ENCODE results near the gene CD63.
"Not testable (repeated sequence)": the region's sequence is repeated elsewhere in the genome, so short reads cannot be mapped to it uniquely, and the experiment has no call there.

Gene CD63
- long read RNA-seq, donor 1, transcript CD63-214 (7 exons, 949 nt) = minor isoform, 53 of 528 reads
- long read RNA-seq, donor 1, transcript CD63-216 (2 exons, 230 nt) = minor isoform, 26 of 528 reads
- long read RNA-seq, donor 1, transcript CD63-201 (8 exons, 1,070 nt) = major isoform, 340 of 528 reads
- long read RNA-seq, donor 1, transcript CD63-206 (5 exons, 648 nt) = minor isoform, 25 of 528 reads
- long read RNA-seq, donor 1, partial matches to known transcripts = 54 of 528 reads
- long read RNA-seq, donor 1, other reads (novel, unspliced or antisense) = 0 of 528 reads
- long read RNA-seq, donor 2, transcript CD63-206 (5 exons, 648 nt) = minor isoform, 12 of 226 reads
- long read RNA-seq, donor 2, transcript CD63-201 (8 exons, 1,070 nt) = major isoform, 158 of 226 reads
- long read RNA-seq, donor 2, transcript CD63-216 (2 exons, 230 nt) = minor isoform, 13 of 226 reads
- long read RNA-seq, donor 2, transcript CD63-214 (7 exons, 949 nt) = minor isoform, 20 of 226 reads
- long read RNA-seq, donor 2, partial matches to known transcripts = 14 of 226 reads
- long read RNA-seq, donor 2, other reads (novel, unspliced or antisense) = 0 of 226 reads
- long read RNA-seq, donor 3, transcript CD63-201 (8 exons, 1,070 nt) = major isoform, 136 of 217 reads
- long read RNA-seq, donor 3, transcript CD63-206 (5 exons, 648 nt) = minor isoform, 15 of 217 reads
- long read RNA-seq, donor 3, transcript CD63-216 (2 exons, 230 nt) = minor isoform, 17 of 217 reads
- long read RNA-seq, donor 3, transcript CD63-214 (7 exons, 949 nt) = minor isoform, 15 of 217 reads
- long read RNA-seq, donor 3, partial matches to known transcripts = 20 of 217 reads
- long read RNA-seq, donor 3, other reads (novel, unspliced or antisense) = 0 of 217 reads
- long read RNA-seq, donor 4, transcript CD63-201 (8 exons, 1,070 nt) = major isoform, 214 of 383 reads
- long read RNA-seq, donor 4, transcript CD63-214 (7 exons, 949 nt) = minor isoform, 29 of 383 reads
- long read RNA-seq, donor 4, transcript CD63-205 (3 exons, 499 nt) = minor isoform, 18 of 383 reads
- long read RNA-seq, donor 4, transcript CD63-216 (2 exons, 230 nt) = minor isoform, 18 of 383 reads
- long read RNA-seq, donor 4, partial matches to known transcripts = 86 of 383 reads
- long read RNA-seq, donor 4, other reads (novel, unspliced or antisense) = 0 of 383 reads
- long read RNA-seq, donor 5, transcript CD63-201 (8 exons, 1,070 nt) = major isoform, 325 of 509 reads
- long read RNA-seq, donor 5, transcript CD63-214 (7 exons, 949 nt) = minor isoform, 43 of 509 reads
- long read RNA-seq, donor 5, transcript CD63-216 (2 exons, 230 nt) = minor isoform, 24 of 509 reads
- long read RNA-seq, donor 5, transcript CD63-206 (5 exons, 648 nt) = minor isoform, 24 of 509 reads
- long read RNA-seq, donor 5, partial matches to known transcripts = 71 of 509 reads
- long read RNA-seq, donor 5, other reads (novel, unspliced or antisense) = 0 of 509 reads
- long read RNA-seq, donor 6, transcript CD63-201 (8 exons, 1,070 nt) = major isoform, 230 of 353 reads
- long read RNA-seq, donor 6, transcript CD63-214 (7 exons, 949 nt) = minor isoform, 39 of 353 reads
- long read RNA-seq, donor 6, transcript CD63-216 (2 exons, 230 nt) = minor isoform, 22 of 353 reads
- long read RNA-seq, donor 6, transcript CD63-206 (5 exons, 648 nt) = minor isoform, 11 of 353 reads
- long read RNA-seq, donor 6, partial matches to known transcripts = 37 of 353 reads
- long read RNA-seq, donor 6, other reads (novel, unspliced or antisense) = 0 of 353 reads
- long read RNA-seq, donor 7, transcript CD63-205 (3 exons, 499 nt) = minor isoform, 21 of 486 reads
- long read RNA-seq, donor 7, transcript CD63-216 (2 exons, 230 nt) = minor isoform, 35 of 486 reads
- long read RNA-seq, donor 7, transcript CD63-214 (7 exons, 949 nt) = minor isoform, 42 of 486 reads
- long read RNA-seq, donor 7, transcript CD63-201 (8 exons, 1,070 nt) = major isoform, 311 of 486 reads
- long read RNA-seq, donor 7, partial matches to known transcripts = 53 of 486 reads
- long read RNA-seq, donor 7, other reads (novel, unspliced or antisense) = 0 of 486 reads
- long read RNA-seq, donor 8, transcript CD63-205 (3 exons, 499 nt) = minor isoform, 15 of 430 reads
- long read RNA-seq, donor 8, transcript CD63-201 (8 exons, 1,070 nt) = major isoform, 285 of 430 reads
- long read RNA-seq, donor 8, transcript CD63-214 (7 exons, 949 nt) = minor isoform, 31 of 430 reads
- long read RNA-seq, donor 8, transcript CD63-216 (2 exons, 230 nt) = minor isoform, 32 of 430 reads
- long read RNA-seq, donor 8, partial matches to known transcripts = 48 of 430 reads
- long read RNA-seq, donor 8, other reads (novel, unspliced or antisense) = 0 of 430 reads

GRCh38 chr12:55728939-55729818 is at the start of gene CD63:
Gene CD63, minus strand, starts transcription at chr12:55729009. Its CDS starts 668 bp downstream, at chr12:55728341.
- DNase-seq = peak; percentile 95

- no peak for DNase-seq
Measured at GRCh38 chr12:55777856-55778255, 49.0 kb upstream of the CD63 start.

DNA sequence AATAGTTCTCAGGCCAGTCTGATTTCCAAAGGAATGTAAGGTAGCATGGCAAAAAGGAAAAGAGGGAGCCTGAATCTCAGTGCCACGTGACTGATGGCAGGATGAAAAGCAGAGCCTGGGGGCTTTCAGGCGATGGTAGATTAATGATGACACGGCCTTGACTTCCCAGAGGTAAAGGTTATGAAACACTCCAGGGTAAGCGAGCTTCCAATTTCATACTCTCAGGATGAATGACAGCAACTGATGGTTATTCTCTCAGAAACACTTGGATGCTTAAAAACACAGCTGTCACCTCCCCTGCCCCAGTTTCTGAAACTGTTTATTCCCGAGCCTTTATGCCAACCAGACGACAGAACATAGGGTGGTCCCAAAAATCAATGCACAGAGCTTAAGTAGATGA is 42.9 kb upstream of the CD63 start:
- DNase-seq = no peak

GRCh38 chr12:55767156-55767555 is 38.3 kb upstream of the CD63 start:
- DNase-seq = no peak

- peak; percentile 21 for DNase-seq
Measured at GRCh38 chr12:55765736-55766290, 37.0 kb upstream of the CD63 start.

DNA sequence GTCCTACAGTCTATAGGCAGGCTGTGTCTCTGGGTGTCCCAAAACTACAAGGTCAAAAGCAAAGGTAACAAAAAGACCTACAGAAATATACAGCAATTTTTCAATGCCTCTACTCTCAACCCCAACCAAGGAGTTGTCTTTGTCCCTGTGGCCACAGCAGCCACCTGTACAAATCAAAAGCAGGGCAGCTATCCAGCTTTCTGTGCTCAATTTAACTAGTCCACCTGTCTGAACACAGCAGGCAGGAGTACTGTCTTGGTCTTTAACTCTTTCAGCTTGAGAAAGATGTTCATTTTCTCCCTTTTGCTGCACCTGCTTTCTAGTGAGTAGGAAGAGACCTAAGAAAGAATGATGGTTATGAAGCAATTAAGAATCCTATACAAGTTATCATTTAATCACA is 33.8 kb upstream of the CD63 start:
- no peak for DNase-seq

- no peak for DNase-seq
Measured at GRCh38 chr12:55760663-55761062, 31.9 kb upstream of the CD63 start.

GRCh38 chr12:55758575-55758974 is 29.8 kb upstream of the CD63 start:
- DNase-seq = not testable (repeated sequence)

DNA sequence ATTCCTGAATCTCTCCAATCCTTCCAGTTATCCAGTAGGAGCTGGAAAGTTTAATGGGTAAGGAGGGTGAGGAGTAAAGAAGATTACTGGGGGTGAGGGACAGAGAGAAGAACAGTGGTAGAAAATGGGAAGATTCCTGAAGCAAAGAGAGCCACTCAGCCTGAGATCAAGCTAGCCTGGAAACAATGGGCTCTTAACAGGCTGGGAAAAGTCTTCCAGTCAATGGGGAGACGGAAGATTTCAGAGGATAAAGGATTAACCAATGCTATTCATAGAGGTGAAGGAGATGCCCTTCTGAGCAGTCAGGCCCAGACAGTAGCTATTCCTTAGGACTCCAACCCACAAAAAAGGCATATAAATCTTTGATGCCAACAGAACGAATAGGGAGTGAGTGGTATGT is 28.9 kb upstream of the CD63 start:
- DNase-seq = no peak

- DNase-seq = no peak
Measured at GRCh38 chr12:55755246-55755645, 26.4 kb upstream of the CD63 start.

GRCh38 chr12:55748230-55748993 is 19.6 kb upstream of the CD63 start:
- DNase-seq = no peak

- no peak for DNase-seq
Measured at GRCh38 chr12:55746913-55747231, 18.1 kb upstream of the CD63 start.

DNA sequence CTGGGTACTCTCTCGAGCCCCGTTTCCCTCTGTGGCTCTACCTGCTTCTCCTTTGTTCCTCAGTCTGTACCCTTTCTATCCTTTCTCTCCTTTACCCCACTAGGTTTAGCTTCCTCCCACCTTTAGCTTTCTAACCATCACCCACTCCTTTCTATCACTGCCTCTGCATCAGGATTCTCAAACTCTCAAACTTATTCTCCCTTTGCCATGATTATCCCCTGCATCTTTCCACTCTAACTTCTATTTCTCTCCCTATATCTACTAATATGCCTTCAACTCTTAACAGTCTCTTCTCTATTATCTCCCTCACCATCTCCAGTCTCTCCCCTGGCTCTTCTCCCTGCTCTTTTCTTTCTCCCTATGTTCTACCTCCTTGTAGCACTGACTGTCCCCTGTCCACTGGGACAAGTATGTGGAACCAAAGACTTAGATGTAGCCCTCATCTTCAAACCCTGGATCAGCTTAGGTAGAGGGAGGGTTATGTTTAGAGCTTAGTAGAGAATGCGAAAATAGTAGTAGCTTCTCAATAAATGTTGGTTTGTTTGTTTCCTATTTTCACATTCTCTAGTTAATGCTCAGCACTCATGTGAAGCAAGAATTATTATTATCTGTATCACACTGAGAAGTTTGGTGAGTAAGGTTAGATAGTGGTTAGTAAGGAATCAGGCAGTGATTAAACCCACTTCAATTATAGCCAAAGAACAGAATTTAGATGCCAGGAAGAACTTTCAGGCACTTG is 17.5 kb upstream of the CD63 start:
- DNase-seq = no peak

DNA sequence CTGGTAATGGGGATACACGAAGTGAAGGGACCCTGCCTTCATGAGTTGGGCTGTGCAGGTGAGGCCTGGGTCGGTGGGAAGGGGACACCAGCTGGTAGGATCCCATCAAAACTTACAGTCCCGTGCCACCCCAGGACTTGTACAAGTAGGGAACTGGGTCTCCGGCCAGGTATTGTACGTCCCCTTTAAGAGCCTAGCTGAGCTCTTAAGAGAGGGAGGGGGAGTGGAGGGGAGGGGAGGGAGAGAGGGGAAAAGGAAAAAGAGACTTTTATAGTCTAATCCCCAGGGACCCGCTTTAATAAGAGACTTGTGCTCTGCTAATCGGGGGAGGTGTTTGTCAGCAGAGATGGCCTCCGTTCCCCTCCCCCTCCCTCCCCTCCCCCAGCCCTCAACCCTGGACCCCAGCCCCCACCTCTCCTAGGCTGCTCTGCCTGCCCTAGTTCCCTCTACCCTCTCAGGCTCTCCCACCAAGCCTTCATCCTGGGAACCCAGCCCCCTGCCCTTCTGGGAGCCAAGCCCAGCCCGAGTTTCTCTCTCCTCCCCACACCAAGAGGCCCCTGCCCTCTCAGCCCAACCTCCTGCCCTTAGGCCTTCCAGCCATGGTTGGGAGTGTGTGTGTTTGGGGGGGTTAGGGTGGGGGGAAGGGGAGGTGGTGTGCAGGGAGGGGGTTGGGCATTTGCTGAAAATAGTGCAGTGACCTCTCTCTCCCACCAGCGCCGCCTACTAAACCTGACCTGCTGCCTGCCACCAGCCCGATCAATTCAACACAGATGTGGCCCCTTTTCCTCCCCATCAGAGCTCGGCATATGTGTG is 16.8 kb upstream of the CD63 start:
- peak; percentile 67 for DNase-seq

DNA sequence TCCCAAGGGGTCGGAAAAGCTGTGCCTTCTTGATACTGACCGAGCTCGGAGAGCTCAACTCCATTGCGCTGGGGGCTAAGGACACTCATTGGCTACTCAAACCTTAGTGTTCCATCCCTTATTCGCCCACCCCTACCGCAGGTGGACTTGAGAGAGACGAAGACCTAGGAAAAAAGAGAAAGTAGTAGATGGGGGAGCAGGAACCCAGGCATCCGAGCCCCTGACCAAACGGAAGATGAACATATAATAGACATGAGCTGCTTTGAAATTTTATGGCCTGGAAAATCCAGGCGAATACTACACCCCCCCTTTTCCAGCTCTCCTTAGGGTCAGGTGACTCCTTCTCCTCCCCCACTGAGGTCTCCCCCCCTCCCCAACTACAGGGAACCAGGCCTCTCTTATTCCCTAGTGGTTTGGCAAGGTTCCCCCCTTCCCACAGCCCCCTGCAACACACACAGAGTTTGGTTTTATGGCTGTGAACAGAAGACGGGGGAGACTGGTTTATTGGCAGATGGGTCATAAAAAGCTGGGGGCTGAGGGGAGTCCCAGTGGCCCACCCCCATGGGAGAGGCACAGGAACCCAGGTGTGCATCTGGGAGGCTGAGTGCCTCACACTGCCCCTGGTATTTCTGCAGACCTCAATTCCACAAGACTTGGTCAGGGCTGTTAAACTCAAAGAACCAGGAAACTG is 15.7 kb upstream of the CD63 start:
- DNase-seq = peak; percentile 37
